22Rv1 (cell line): ENCODE measurements around the gene ABI3BP.

Experiments used
- ZFX ChIP-seq: fragments of 450-650 bp; IDR thresholded peaks from 2 replicates; pipeline ENCODE4 v1.6.1; 2017; ENCODE audit warnings: antibody characterized with exemption, borderline replicate concordance
- TF ChIP-seq, protein P1 (sequence below): fragments of 450-650 bp; IDR thresholded peaks from 2 replicates; pipeline ENCODE4 v1.5.1; 2017; ENCODE audit warnings: mild to moderate bottlenecking

DNA sequence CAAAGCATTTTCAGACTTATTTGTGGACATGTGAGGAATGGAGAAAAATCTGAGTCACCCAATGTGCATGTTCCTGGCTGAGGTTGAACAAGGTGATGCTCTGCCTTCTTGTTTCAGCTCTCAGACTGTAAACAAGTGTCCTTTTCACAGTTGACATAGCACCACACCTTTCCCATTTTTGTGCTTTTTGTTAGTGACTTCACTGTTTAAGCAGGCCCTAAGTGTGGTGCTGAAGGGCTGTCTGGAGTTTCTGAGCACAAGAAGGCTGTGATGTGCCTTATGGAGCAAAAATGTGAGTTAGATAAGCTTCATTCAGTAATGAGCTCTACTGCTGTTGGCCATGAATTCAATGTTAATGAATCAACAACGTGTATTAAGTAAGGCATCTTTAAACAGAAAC, 20.4 kb downstream of the ABI3BP start:
- TF ChIP-seq, protein P1, sequence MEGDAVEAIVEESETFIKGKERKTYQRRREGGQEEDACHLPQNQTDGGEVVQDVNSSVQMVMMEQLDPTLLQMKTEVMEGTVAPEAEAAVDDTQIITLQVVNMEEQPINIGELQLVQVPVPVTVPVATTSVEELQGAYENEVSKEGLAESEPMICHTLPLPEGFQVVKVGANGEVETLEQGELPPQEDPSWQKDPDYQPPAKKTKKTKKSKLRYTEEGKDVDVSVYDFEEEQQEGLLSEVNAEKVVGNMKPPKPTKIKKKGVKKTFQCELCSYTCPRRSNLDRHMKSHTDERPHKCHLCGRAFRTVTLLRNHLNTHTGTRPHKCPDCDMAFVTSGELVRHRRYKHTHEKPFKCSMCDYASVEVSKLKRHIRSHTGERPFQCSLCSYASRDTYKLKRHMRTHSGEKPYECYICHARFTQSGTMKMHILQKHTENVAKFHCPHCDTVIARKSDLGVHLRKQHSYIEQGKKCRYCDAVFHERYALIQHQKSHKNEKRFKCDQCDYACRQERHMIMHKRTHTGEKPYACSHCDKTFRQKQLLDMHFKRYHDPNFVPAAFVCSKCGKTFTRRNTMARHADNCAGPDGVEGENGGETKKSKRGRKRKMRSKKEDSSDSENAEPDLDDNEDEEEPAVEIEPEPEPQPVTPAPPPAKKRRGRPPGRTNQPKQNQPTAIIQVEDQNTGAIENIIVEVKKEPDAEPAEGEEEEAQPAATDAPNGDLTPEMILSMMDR = no peak
- no peak for TF ChIP-seq ZFX
